Measurements from ENCODE around the gene BCL2A1.
"Not testable (repeated sequence)": the region's sequence is repeated elsewhere in the genome, so short reads cannot be mapped to it uniquely, and the experiment has no call there.

The BCL2A1 gene

DNA sequence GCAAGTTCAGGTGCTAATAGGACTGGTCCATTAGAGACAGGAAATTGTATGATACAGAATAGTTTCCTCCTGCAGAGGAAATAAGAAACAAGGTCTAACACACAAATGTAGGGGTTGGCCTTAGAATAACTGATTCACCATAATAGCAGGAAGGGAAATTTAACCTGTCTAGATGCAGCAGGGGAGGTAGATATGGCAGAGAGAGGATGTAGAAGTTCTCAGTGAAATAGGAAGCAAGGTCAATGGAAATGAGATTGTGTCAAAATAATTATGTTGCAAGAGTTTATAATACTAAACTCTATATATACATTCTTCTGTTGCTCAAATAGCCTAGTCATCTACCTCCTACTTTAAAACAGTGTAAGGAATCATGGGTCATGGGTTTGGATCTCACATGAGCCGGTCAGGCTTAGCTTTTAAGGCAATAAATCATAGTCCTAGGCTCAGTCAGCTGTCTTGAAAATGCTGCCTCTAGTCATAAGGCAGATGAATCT, 17.0 kb downstream of the BCL2A1 start:
- Histone ChIP-seq H3K36me3 (ENCODE audit: control insufficient read depth, low read depth, low read length) (no peaks in the 10 kb centered on the region), H3K9me3 (ENCODE audit: control insufficient read depth, low read depth, low read length) (no peaks in the 10 kb centered on the region), H3K9ac (ENCODE audit: low read length) (no peak overlapping the region), H3K27ac (ENCODE audit: low read length) (no peak overlapping the region), H3K4me1 (ENCODE audit: control insufficient read depth, low read depth, low read length) (no peaks in the 10 kb centered on the region), H3K4me3 (ENCODE audit: low read length) (no peak overlapping the region), H3K27me3 (ENCODE audit: control insufficient read depth, insufficient read depth, low read length) (no peaks in the 10 kb centered on the region)

DNA sequence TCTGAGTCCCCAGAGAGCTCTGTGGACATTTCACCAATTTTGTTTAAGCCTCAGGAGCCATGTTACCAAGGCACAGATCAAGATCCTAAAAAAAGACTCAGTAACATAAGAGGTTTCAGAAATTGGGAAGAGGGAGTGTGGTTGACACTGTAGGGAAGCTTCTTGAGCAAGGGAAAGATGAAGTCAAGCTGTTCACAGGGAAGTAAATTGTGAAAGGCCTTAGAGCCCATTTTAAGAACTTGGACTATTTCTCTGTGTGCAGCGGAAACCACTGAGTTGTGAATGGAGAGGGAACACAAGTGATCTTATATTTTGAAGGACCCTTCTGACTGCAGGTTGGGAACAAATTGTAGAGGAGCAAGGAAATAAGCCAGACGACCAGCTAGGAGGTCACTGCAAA, 18.7 kb downstream of the BCL2A1 start:
- Histone ChIP-seq H3K36me3 (ENCODE audit: control insufficient read depth, low read depth, low read length) (no peaks in the 10 kb centered on the region), H3K4me1 (ENCODE audit: control insufficient read depth, low read depth, low read length) (no peaks in the 10 kb centered on the region), H3K27ac (ENCODE audit: low read length) (no peak overlapping the region), H3K27me3 (ENCODE audit: control insufficient read depth, insufficient read depth, low read length) (no peaks in the 10 kb centered on the region), H3K4me3 (ENCODE audit: low read length) (no peak overlapping the region), H3K9ac (ENCODE audit: low read length) (no peak overlapping the region), H3K9me3 (ENCODE audit: control insufficient read depth, low read depth, low read length) (no peaks in the 10 kb centered on the region)

GRCh38 chr15:79950247-79950646, 20.7 kb downstream of the BCL2A1 start:
- Histone ChIP-seq H3K9ac (ENCODE audit: low read length) (no peak overlapping the region), H3K27ac (ENCODE audit: low read length) (no peak overlapping the region), H3K4me1 (ENCODE audit: control insufficient read depth, low read depth, low read length) (no peaks in the 10 kb centered on the region), H3K36me3 (ENCODE audit: control insufficient read depth, low read depth, low read length) (no peaks in the 10 kb centered on the region), H3K9me3 (ENCODE audit: control insufficient read depth, low read depth, low read length) (no peaks in the 10 kb centered on the region), H3K4me3 (ENCODE audit: low read length) (no peak overlapping the region), H3K27me3 (ENCODE audit: control insufficient read depth, insufficient read depth, low read length) (no peaks in the 10 kb centered on the region)

DNA sequence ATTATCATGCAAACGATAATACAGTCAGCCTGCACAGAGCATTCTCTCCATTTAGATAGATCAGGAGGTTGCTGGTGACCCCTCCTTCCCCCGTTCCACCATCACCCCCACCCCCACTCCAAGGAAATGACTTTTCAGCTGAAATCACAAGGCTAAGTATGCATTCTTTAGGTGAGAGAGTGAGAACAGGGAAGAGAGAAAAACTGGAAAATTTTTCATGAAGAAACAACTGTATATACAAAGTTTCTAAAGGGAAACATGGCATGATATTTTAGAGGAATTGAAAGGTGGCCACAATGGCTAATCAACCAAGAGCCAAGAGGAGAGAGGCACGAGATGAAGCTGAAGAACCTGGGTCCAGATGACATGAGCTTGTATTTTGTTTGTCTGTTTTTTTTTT, 22.2 kb downstream of the BCL2A1 start:
- H3K27ac ChIP-seq (ENCODE audit: low read length), result no peak overlapping the region
- no peaks in the 10 kb centered on the region for H3K9me3 ChIP-seq (ENCODE audit: control insufficient read depth, low read depth, low read length)
- H3K27me3 ChIP-seq (ENCODE audit: control insufficient read depth, insufficient read depth, low read length), result no peaks in the 10 kb centered on the region
- no peak overlapping the region for H3K9ac ChIP-seq (ENCODE audit: low read length)
- no peaks in the 10 kb centered on the region for H3K4me1 ChIP-seq (ENCODE audit: control insufficient read depth, low read depth, low read length)
- H3K4me3 ChIP-seq (ENCODE audit: low read length), result no peak overlapping the region
- no peaks in the 10 kb centered on the region for H3K36me3 ChIP-seq (ENCODE audit: control insufficient read depth, low read depth, low read length)

DNA sequence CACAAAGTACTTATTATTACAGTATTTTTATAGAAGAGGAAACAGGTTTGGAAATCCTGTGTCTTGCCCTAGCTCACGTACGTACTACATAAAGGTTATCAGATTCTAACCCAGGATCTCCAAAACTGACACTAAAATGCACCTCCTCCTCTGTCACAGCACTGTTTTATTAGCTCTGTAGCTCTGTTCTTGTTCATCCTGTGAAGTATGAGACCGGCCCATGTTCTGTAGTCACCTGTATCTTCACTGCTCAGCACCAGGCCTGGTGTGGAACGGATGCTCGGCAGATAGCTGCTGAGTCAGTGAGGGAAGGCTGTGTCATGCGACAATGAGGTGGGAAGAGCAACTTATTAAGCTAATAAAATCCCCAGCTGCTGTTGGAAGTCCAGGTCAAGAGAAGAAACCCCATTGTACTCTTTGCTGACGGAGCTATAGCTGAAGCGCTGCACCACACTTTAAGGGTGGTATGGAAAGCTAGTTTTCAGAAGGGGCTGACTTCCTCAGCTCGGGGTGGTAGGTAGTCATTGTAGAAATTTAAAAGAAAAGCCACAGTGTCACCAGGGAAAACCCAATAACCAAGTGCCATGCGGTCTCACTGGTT, 22.8 kb downstream of the BCL2A1 start:
- no peaks in the 10 kb centered on the region for H3K4me1 ChIP-seq (ENCODE audit: control insufficient read depth, low read depth, low read length)
- H3K27ac ChIP-seq (ENCODE audit: low read length), result no peak overlapping the region
- no peaks in the 10 kb centered on the region for H3K27me3 ChIP-seq (ENCODE audit: control insufficient read depth, insufficient read depth, low read length)
- no peaks in the 10 kb centered on the region for H3K9me3 ChIP-seq (ENCODE audit: control insufficient read depth, low read depth, low read length)
- H3K9ac ChIP-seq (ENCODE audit: low read length), result no peak overlapping the region
- H3K4me3 ChIP-seq (ENCODE audit: low read length), result no peak overlapping the region
- H3K36me3 ChIP-seq (ENCODE audit: control insufficient read depth, low read depth, low read length), result no peaks in the 10 kb centered on the region

DNA sequence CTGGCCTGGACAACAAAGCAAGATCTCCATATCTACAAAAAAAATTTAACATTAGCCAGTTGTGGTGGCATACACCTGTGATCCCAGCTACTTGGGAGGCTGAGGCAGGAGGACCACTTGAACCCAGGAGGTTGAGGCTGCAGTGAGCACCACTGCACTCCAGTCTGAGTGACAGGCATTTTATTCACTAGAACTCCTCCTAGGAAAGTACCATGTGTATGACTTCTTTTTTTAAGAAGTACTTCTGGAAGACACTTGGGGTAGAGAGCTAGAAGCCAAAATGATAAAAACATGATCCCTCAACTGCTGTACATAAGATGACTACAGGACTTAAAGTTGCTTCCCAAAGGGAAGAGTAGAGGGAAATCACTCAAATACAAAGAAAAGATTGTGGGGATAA, 24.0 kb downstream of the BCL2A1 start:
- no peak overlapping the region for H3K9ac ChIP-seq (ENCODE audit: low read length)
- H3K27ac ChIP-seq (ENCODE audit: low read length), result no peak overlapping the region
- H3K27me3 ChIP-seq (ENCODE audit: control insufficient read depth, insufficient read depth, low read length), result no peaks in the 10 kb centered on the region
- H3K4me1 ChIP-seq (ENCODE audit: control insufficient read depth, low read depth, low read length), result no peaks in the 10 kb centered on the region
- H3K9me3 ChIP-seq (ENCODE audit: control insufficient read depth, low read depth, low read length), result no peaks in the 10 kb centered on the region
- H3K36me3 ChIP-seq (ENCODE audit: control insufficient read depth, low read depth, low read length), result no peaks in the 10 kb centered on the region
- H3K4me3 ChIP-seq (ENCODE audit: low read length), result no peak overlapping the region

DNA sequence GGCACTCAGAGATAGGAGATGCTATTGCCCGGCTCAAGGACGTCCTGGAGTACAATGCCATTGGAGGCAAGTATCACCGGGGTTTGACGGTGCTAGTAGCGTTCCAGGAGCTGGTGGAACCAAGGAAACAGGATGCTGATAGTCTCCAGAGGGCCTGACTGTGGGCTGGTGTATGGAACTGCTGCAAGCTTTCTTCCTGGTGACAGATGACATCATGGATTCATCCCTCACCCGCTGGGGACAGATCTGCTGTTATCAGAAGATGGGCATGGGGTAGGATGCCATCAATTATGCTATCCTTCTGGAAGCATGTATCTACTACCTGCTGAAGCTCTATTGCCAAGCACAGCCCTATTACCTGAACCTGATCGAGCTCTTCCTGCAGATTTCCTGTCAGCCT, 26.4 kb downstream of the BCL2A1 start:
- H3K27ac ChIP-seq (ENCODE audit: low read length), result no peak overlapping the region
- no peaks in the 10 kb centered on the region for H3K4me1 ChIP-seq (ENCODE audit: control insufficient read depth, low read depth, low read length)
- no peaks in the 10 kb centered on the region for H3K36me3 ChIP-seq (ENCODE audit: control insufficient read depth, low read depth, low read length)
- H3K4me3 ChIP-seq (ENCODE audit: low read length), result no peak overlapping the region
- no peak overlapping the region for H3K9ac ChIP-seq (ENCODE audit: low read length)
- no peaks in the 10 kb centered on the region for H3K27me3 ChIP-seq (ENCODE audit: control insufficient read depth, insufficient read depth, low read length)
- H3K9me3 ChIP-seq (ENCODE audit: control insufficient read depth, low read depth, low read length), result no peaks in the 10 kb centered on the region

DNA sequence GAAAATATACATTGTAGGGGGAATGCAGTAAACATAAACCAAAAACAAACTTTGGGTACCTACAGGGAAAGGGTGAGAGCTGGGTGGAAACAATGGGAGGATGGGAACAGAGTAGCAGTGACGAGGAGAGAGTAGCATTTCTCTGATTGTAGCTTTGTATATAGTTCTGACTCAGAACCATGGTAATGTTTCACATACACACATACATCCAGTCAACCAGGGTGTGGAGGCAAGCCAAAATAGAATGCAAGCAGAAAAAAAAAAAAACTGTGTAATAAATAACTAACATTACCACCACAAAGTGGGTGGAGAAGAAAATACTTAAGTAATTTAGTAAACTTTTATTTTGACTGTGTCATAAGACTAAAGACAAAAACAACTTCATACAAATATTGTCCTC, 27.2 kb downstream of the BCL2A1 start:
- H3K36me3 ChIP-seq (ENCODE audit: control insufficient read depth, low read depth, low read length), result no peaks in the 10 kb centered on the region
- no peak overlapping the region for H3K4me3 ChIP-seq (ENCODE audit: low read length)
- H3K27ac ChIP-seq (ENCODE audit: low read length), result no peak overlapping the region
- H3K9me3 ChIP-seq (ENCODE audit: control insufficient read depth, low read depth, low read length), result no peaks in the 10 kb centered on the region
- H3K4me1 ChIP-seq (ENCODE audit: control insufficient read depth, low read depth, low read length), result no peaks in the 10 kb centered on the region
- H3K27me3 ChIP-seq (ENCODE audit: control insufficient read depth, insufficient read depth, low read length), result no peaks in the 10 kb centered on the region
- H3K9ac ChIP-seq (ENCODE audit: low read length), result no peak overlapping the region

GRCh38 chr15:79942741-79943481, 28.1 kb downstream of the BCL2A1 start:
- Histone ChIP-seq H3K27me3 (ENCODE audit: control insufficient read depth, insufficient read depth, low read length) (no peaks in the 10 kb centered on the region), H3K27ac (ENCODE audit: low read length) (no peak overlapping the region), H3K9ac (ENCODE audit: low read length) (no peak overlapping the region), H3K9me3 (ENCODE audit: control insufficient read depth, low read depth, low read length) (no peaks in the 10 kb centered on the region), H3K36me3 (ENCODE audit: control insufficient read depth, low read depth, low read length) (no peaks in the 10 kb centered on the region), H3K4me3 (ENCODE audit: low read length) (no peak overlapping the region), H3K4me1 (ENCODE audit: control insufficient read depth, low read depth, low read length) (no peaks in the 10 kb centered on the region)

DNA sequence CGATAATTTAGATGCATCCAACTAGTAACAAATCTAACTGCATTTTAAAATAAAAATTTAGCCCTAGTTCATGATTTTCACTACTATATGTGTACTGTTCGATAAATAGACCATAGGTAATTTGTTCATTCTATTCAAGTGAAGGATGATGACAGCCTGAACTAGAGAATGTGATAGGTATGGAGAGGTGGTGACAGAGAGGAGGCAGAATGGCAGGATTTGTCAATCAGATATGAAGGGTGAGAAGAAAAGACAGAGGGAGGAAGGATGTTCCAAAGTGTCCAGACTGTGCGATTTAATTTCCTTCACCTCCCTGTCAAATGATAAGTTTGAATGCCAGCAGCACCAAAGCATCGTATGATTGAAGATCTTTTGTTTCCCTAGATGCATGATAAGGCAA, 31.6 kb downstream of the BCL2A1 start:
- no peaks in the 10 kb centered on the region for H3K36me3 ChIP-seq (ENCODE audit: control insufficient read depth, low read depth, low read length)
- no peaks in the 10 kb centered on the region for H3K4me1 ChIP-seq (ENCODE audit: control insufficient read depth, low read depth, low read length)
- no peaks in the 10 kb centered on the region for H3K9me3 ChIP-seq (ENCODE audit: control insufficient read depth, low read depth, low read length)
- no peak overlapping the region for H3K4me3 ChIP-seq (ENCODE audit: low read length)
- H3K27ac ChIP-seq (ENCODE audit: low read length), result no peak overlapping the region
- no peaks in the 10 kb centered on the region for H3K27me3 ChIP-seq (ENCODE audit: control insufficient read depth, insufficient read depth, low read length)
- no peak overlapping the region for H3K9ac ChIP-seq (ENCODE audit: low read length)

DNA sequence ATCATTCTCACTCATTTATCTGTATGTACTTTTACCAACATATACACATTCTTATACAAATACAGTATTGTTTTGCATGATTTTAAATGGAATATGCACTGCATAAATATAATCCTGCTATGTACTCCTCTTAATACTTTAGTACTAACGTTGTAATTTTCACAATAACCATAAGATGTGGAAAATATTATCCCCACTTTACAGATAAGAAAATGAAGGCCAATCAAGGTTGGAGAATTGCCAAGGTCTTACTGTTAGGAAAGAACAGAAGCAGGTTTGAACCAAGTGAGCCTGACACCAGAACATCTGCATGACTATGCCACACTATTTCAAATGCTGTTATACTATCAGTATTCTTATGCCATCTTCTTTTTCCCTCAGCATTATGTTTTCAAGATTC, 32.9 kb downstream of the BCL2A1 start:
- Histone ChIP-seq H3K9me3 (ENCODE audit: control insufficient read depth, low read depth, low read length) (no peaks in the 10 kb centered on the region), H3K36me3 (ENCODE audit: control insufficient read depth, low read depth, low read length) (no peaks in the 10 kb centered on the region), H3K27me3 (ENCODE audit: control insufficient read depth, insufficient read depth, low read length) (no peaks in the 10 kb centered on the region), H3K4me1 (ENCODE audit: control insufficient read depth, low read depth, low read length) (no peaks in the 10 kb centered on the region), H3K4me3 (ENCODE audit: low read length) (no peak overlapping the region), H3K27ac (ENCODE audit: low read length) (no peak overlapping the region), H3K9ac (ENCODE audit: low read length) (no peak overlapping the region)

- H3K27me3 ChIP-seq (ENCODE audit: control insufficient read depth, insufficient read depth, low read length); H3K9ac ChIP-seq (ENCODE audit: low read length); H3K9me3 ChIP-seq (ENCODE audit: control insufficient read depth, low read depth, low read length); H3K27ac ChIP-seq (ENCODE audit: low read length); H3K4me3 ChIP-seq (ENCODE audit: low read length); H3K4me1 ChIP-seq (ENCODE audit: control insufficient read depth, low read depth, low read length); H3K36me3 ChIP-seq (ENCODE audit: control insufficient read depth, low read depth, low read length): not testable (repeated sequence)
Observed at GRCh38 chr15:79935556-79936201, 35.3 kb downstream of the BCL2A1 start.
